ENCODE measurements around the gene CIAPIN1. TPM values are rescaled to one million over a fixed set of nuclear protein-coding genes. Genes with fewer than 3 reads are reported as not detected.

Gene CIAPIN1
- total RNA-seq, 2 donors from 2014 or later = 77.5 to 87.1 TPM

DNA sequence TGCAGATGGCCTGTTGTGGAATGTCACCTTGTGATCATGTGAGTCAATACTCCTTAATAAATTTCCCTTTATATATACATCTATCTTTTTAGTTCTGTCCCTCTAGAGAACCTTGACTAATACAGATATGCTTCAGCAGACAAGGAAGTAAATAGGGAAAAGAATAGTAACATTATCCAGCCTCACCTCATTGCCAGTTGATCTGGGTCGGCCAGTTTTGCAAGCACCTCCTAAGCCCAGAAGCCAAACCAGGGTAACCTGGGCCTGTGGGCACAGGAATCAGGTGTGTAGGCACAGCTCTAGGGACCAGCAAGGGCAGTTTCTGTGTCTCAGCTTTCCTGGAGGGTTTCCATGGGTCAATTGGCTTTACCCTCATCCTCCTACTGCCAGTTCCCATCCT is 54.5 kb downstream of the CIAPIN1 start:
- H3K9me3 ChIP-seq (ENCODE audit: control insufficient read depth, low read length) = no peaks in the 10 kb centered on the region
- no peaks in the 10 kb centered on the region for H3K36me3 ChIP-seq (ENCODE audit: control insufficient read depth, insufficient read depth, low read length)
- H3K9ac ChIP-seq (ENCODE audit: extremely low read depth, low read length, poor library complexity, severe bottlenecking) = no peak overlapping the region
- H3K27me3 ChIP-seq (ENCODE audit: control insufficient read depth, insufficient read depth, low read length, poor library complexity, severe bottlenecking) = peaks cover 8% of the 10 kb centered on the region
- Mint-ChIP-seq H3K4me3 (no peak overlapping the region), H3K4me1 (no peaks in the 10 kb centered on the region), H3K36me3 (ENCODE audit: low read depth) (no peaks in the 10 kb centered on the region), H3K9me3 (no peaks in the 10 kb centered on the region), H3K27ac (no peak overlapping the region), H3K27me3 (ENCODE audit: insufficient read depth) (peaks cover 7% of the 10 kb centered on the region)
- H3K4me3 ChIP-seq (ENCODE audit: low read length) = no peak overlapping the region
- DNase-seq = no peak
- TF ChIP-seq, protein P1, sequence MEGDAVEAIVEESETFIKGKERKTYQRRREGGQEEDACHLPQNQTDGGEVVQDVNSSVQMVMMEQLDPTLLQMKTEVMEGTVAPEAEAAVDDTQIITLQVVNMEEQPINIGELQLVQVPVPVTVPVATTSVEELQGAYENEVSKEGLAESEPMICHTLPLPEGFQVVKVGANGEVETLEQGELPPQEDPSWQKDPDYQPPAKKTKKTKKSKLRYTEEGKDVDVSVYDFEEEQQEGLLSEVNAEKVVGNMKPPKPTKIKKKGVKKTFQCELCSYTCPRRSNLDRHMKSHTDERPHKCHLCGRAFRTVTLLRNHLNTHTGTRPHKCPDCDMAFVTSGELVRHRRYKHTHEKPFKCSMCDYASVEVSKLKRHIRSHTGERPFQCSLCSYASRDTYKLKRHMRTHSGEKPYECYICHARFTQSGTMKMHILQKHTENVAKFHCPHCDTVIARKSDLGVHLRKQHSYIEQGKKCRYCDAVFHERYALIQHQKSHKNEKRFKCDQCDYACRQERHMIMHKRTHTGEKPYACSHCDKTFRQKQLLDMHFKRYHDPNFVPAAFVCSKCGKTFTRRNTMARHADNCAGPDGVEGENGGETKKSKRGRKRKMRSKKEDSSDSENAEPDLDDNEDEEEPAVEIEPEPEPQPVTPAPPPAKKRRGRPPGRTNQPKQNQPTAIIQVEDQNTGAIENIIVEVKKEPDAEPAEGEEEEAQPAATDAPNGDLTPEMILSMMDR (conservative IDR thresholded peaks at IDR 0.05) = no peak
- 93% methylated on average over 1 of the region's 1 CpG; no CpG with 5 or more reads in 1 of the 2 experiments for WGBS, 2 experiments (ENCODE audit: insufficient coverage in 1 of 2, insufficient read length in 1 of 2)
- H3K27ac ChIP-seq (ENCODE audit: low read depth, low read length) = no peak overlapping the region
- no peaks in the 10 kb centered on the region for H3K4me1 ChIP-seq (ENCODE audit: control insufficient read depth, insufficient read depth, low read length)

GRCh38 chr16:57391708-57392107 is 55.5 kb downstream of the CIAPIN1 start:
- Histone ChIP-seq H3K36me3 (ENCODE audit: control insufficient read depth, insufficient read depth, low read length) (no peaks in the 10 kb centered on the region), H3K27me3 (ENCODE audit: control insufficient read depth, insufficient read depth, low read length, poor library complexity, severe bottlenecking) (peaks cover 8% of the 10 kb centered on the region), H3K9me3 (ENCODE audit: control insufficient read depth, low read length) (no peaks in the 10 kb centered on the region), H3K27ac (ENCODE audit: low read depth, low read length) (no peak overlapping the region), H3K4me3 (ENCODE audit: low read length) (no peak overlapping the region), H3K4me1 (ENCODE audit: control insufficient read depth, insufficient read depth, low read length) (no peaks in the 10 kb centered on the region), H3K9ac (ENCODE audit: extremely low read depth, low read length, poor library complexity, severe bottlenecking) (no peak overlapping the region)
- Mint-ChIP-seq H3K27ac (no peak overlapping the region), H3K27me3 (ENCODE audit: insufficient read depth) (peaks cover 7% of the 10 kb centered on the region), H3K4me1 (no peaks in the 10 kb centered on the region), H3K4me3 (no peak overlapping the region), H3K36me3 (ENCODE audit: low read depth) (no peaks in the 10 kb centered on the region), H3K9me3 (no peaks in the 10 kb centered on the region)
- no peak for DNase-seq
- WGBS, 2 experiments (ENCODE audit: insufficient coverage in 1 of 2, insufficient read length in 1 of 2) = 82% methylated on average over 3 of the region's 5 CpGs; no CpG with 5 or more reads in 1 of the 2 experiments
- TF ChIP-seq, protein P1 (conservative IDR thresholded peaks at IDR 0.05) = no peak

DNA sequence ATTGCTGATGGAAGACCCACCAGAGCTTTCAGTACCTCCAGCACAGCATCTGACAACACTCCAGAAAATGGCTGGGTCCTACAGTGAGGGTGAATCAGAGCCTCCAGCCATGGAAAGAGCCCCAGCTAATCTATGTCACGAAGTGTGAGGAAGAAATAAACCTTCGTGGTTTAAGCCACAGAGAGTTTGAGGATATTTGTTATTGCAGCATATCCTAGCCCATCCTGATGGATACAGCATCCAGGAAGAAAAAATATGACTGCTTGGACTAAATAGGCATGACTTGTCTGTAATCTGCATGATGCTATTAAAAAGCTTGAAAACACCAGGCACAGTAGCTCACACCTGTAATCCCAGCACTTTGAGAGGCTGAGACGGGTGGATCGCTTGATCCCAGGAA is 55.9 kb downstream of the CIAPIN1 start:
- H3K4me1 Mint-ChIP-seq = no peaks in the 10 kb centered on the region
- no peaks in the 10 kb centered on the region for H3K36me3 ChIP-seq (ENCODE audit: control insufficient read depth, insufficient read depth, low read length)
- 89 to 92% methylated on average over 4 of the region's 4 CpGs for WGBS, 2 experiments (ENCODE audit: insufficient coverage in 1 of 2, insufficient read length in 1 of 2)
- peaks cover 8% of the 10 kb centered on the region for H3K27me3 ChIP-seq (ENCODE audit: control insufficient read depth, insufficient read depth, low read length, poor library complexity, severe bottlenecking)
- H3K27ac Mint-ChIP-seq = no peak overlapping the region
- H3K27ac ChIP-seq (ENCODE audit: low read depth, low read length) = no peak overlapping the region
- H3K4me3 ChIP-seq (ENCODE audit: low read length) = no peak overlapping the region
- H3K4me1 ChIP-seq (ENCODE audit: control insufficient read depth, insufficient read depth, low read length) = no peaks in the 10 kb centered on the region
- peaks cover 7% of the 10 kb centered on the region for H3K27me3 Mint-ChIP-seq (ENCODE audit: insufficient read depth)
- no peak overlapping the region for H3K9ac ChIP-seq (ENCODE audit: extremely low read depth, low read length, poor library complexity, severe bottlenecking)
- TF ChIP-seq, protein P1 (conservative IDR thresholded peaks at IDR 0.05) = no peak
- no peaks in the 10 kb centered on the region for H3K9me3 ChIP-seq (ENCODE audit: control insufficient read depth, low read length)
- H3K36me3 Mint-ChIP-seq (ENCODE audit: low read depth) = no peaks in the 10 kb centered on the region
- no peak overlapping the region for H3K4me3 Mint-ChIP-seq
- H3K9me3 Mint-ChIP-seq = no peaks in the 10 kb centered on the region
- no peak for DNase-seq

Measured in endodermal cell (in vitro differentiated cells).